CD4-positive, alpha-beta T cell treated with Interleukin-15 for 4 hours (primary cell): ENCODE results near the gene XPNPEP2.
A peak's percentile ranks its signal among the peaks of the same experiment; 100 is the strongest.

Source experiments
- DNase-seq: peaks from one replicate; pipeline ENCODE4 v3.0.0-alpha.2; 2020; ENCODE audit warnings: low spot score

The XPNPEP2 gene

DNA sequence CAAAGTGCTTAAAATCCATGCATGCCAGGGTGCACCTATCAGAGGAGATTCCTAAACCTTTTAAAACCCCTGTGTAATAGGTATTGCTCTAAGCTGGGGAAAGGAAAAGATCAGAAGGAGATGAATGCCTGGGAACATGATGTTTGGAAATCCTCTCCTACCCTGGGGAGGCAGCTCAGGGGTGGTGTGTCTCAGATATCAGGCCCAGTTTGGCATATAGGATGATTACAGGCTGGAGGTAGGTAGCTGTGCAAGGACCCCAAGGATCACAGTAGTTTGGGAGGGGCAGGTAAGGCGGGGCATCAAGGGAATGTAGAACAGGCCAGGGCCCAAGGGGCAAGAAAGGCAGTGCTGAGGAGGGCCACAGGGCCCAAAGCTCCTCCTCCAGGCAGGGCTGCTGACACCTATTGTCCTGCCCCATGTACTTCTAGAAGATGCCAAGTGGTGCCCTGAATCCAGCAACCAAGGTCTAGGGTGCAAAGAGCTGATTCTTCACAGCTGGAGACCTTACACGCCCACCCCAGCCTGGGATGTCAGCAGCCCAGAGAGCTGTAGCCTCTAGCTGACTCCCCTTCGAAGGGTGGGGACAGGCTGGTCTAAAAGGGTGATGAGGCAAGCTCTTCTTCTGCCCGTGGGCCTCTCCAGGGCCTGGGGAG lies 58.6 kb downstream of the XPNPEP2 start:
- DNase-seq, result no peak

DNA sequence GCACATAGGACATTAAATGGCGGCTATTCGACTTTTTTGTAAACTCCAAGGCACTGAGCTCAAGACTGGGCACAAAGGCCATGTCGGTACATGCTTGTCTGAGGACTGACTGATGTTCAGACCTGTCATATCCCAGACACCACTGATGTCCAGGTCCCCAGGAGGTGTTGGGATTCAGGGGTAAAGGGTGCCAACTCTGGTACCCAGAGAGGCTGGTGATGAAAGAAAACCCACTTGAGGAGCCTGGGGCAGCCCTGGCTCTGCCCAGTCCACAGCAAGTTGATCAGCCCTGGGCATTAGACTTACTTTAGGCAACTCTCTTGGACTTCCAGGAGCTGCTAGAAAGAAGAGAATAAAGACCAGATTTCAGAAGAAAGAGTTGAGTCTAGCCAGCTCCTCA lies 59.7 kb downstream of the XPNPEP2 start:
- DNase-seq, result no peak

DNA sequence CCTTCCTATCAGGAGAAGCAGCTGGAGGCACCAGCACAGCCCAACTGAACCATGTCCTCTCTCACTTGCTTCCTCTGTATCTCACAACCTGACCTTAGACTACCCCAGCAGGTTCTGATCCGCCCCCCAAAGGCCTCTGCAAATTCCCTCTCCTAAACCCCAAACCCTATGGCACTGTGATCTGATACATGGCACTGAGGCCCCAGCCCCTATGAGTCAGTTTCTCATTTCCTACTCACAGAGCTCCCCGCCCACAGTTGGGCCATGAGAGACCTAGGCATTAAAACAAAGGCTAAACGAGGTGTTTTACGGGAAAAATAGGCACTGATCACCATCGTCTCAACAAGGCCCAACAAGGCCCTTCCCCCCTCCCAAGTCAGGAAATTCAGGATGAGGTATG lies 60.1 kb downstream of the XPNPEP2 start:
- no peak for DNase-seq

DNA sequence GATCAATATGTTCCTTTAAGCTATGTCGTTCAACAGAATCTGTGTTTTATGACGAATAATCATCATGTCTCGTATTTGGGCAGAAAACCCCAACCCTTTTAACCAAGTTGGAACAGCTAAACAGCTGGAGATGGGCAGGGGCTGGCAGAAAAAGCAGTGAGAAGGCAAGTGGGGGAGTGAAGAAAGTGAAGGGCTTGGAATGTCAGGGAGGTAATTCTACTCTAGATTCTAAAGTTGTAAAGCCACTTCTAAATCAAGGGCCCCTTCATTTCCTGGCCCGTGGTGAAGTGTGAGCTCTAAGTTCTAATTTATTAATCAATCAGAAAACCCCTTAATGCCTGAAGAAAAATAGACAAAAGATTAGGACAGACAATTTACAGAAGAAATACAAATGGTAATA lies 61.4 kb downstream of the XPNPEP2 start:
- no peak for DNase-seq

DNA sequence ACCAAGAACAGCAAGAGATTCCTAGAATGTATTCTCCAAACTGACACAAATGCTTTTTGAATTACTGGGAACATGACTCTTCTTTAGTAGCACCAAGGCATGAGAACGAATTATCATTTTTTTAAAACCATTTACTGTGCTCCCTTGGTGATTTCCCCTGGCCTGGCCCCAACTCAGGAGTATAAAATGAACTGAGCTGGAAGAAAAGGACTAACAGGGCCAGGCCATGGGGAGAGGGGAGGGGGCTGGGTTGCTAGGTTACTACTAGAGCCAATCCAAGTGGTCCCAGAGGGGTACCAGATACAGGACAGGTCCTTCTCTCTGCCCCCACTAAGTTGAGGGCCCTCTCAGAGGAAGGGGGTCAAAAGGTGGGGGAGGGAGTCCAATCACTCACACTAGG lies 64.1 kb downstream of the XPNPEP2 start:
- DNase-seq, result no peak

DNA sequence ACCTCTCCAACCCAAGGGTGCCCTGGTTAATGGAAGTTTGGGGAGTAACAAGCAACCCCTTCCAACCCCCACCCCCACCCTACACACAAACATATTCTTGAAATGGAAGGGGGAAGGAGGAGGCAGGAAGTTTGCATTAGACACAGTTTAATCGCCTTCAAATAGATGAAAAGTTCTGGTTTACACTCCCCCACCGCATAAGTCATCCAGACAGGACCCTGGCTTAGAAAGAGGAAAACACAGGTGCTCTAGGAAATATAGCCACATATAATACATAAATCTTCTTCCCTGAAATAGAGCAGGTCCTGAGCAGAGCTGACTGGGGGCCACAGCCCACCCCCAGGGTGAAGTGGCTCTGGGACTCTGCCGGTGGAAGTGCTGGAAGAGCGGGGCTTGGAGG lies 66.0 kb downstream of the XPNPEP2 start:
- no peak for DNase-seq

DNA sequence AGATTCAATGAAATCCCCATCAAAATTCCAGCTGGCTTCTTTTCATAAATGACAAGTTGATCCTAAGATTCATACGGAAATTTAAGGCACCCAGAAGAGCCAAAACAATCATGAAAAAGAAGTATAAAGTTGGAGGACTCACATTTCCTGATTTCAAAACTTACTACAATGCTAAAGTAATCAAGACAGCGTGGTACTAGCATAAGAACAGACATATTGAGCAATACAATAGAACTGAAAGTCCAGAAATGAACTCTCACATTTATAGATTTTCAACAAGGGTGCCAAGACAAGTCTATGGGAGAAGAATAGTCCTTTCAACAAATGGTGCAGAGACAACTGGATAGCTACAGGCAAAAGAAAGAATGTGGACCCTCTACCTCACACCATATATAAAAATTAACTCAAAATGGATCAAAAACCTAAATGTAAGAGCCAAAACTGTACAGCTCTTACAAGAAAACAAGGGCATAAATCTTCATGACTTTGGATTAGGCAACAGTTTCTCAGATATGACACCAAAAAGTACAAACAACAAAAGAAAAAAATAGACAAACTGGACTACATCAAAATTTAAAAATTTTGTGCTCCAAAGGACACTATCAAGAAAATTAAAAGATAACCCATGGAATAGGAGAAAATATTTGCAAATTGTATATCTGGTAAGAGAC lies 69.5 kb downstream of the XPNPEP2 start:
- DNase-seq, result no peak

DNA sequence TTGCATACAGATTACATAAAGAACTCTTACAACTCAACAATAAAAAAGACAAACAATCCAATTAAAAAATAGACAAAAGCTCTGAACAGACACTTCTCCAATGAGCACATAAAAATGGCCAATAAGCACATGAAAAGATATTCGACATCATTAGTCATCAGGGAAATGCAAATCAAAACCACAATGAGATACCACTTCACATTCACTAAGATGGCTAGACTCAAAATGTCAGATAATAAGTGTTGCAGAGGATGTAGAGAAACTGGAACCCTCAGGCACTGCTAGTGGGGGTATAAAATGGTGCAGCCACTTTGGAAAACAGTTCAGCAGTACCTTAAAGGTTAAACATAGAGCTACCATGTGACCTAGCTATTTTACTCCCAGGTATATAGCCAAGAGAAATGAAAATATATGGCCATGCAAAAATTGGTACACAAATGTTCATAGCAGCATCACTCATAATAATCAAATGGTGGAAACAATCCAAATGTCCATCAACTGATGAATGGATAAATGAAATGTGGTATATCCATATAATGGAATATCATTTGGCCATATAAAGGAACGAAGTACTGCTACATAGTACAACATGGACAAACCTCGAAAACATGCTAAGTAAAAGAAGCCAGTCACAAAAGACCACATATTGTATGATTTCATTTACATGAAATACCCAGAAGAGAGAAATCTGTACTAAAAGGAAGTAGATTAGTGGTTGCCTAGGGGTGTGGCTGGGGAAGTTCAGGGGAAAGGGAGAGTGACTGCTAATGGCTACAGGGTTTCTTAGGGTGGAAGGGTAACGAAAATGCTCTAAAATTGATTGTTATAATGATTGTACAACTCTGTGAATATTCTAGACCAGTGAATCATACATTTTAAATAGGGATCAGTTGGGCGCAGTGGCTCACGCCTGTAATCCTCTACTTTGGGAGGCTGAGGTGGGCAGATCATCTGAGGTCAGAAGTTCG lies 70.3 kb downstream of the XPNPEP2 start:
- peak; percentile 10 for DNase-seq

DNA sequence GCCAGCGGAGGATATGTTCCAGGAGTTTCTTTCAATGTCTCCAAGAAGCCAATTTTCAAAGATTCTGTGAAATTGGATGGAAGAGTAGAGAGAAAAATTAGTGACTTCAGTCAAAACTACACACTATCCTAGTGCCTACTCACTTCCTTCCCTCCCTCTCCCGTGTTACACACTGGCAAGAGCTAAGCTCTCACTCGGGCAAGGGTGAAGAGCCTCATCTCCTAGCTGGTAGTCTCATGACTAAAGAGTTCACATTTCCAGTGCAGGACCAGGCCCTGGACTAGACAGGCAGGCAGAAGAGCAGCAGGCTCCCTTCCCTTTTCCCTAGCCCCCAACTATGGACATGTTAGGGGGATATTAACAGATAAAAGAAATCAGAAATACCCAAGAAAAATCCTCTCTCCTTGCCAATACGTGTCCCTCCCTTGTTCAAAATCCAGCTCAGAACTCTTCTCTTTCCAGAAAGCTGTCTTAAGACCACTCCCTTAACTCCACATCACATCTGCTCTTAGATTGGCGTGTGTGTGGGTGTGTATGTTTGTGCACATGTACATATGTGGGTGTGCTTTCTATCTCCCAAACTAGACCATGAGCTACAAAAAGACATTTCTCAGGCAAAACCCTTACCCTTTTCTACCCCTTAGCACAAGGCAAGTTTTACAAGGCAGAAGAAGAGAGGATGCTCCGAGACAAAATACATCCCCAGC lies 75.0 kb downstream of the XPNPEP2 start:
- DNase-seq, result no peak

DNA sequence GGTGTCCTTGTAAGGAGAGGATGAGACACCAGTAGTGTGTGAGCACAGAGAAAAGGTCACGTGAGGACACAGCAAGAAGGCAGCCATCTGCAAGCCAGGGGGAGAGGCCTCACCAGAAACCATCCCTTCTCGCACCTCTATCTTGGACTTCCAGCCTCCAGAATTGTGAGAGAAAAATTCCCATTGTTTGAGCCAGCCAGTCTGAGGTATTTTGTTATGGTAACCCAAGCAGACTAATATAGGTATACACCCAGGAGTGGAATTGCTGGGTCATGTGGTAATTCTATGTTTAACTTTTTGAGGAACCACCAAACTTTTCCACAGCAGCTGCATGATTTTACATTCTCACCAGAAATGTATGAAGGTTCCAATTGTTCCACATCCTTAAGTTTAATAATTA lies 79.3 kb downstream of the XPNPEP2 start:
- DNase-seq, result no peak
